Cardiac muscle cell (in vitro differentiated cells and primary cell): ENCODE results near the gene C18orf32. TPM values are rescaled to one million over a fixed set of nuclear protein-coding genes. Genes with fewer than 3 reads are reported as not detected.
A peak's percentile ranks its signal among the peaks of the same experiment; 100 is the strongest.
"Not testable (repeated sequence)": the region's sequence is repeated elsewhere in the genome, so short reads cannot be mapped to it uniquely, and the experiment has no call there.

Experiments used
- DNase-seq, 2 donors: peaks; one replicate each; pipeline versions ENCODE4 v3.0.0 to v3.0.0-alpha.2; 2010 to 2017; ENCODE audit warnings: low read depth in 1 of 2, low spot score in 1 of 2
- H3K27ac ChIP-seq: fragments of 200-600 bp; sonication (generic); 2 replicates; pipeline ENCODE4 v1.5.1; 2016
- H3K27me3 ChIP-seq: fragments of 200-600 bp; sonication (generic); 2 replicates; pipeline ENCODE4 v1.6.0; 2016; ENCODE audit warnings: control low read depth
- H3K36me3 ChIP-seq: fragments of 200-600 bp; sonication (generic); 2 replicates; pipeline ENCODE4 v1.5.1; 2016; ENCODE audit warnings: control low read depth
- H3K4me1 ChIP-seq: fragments of 200-600 bp; sonication (generic); 2 replicates; pipeline ENCODE4 v1.8.1; 2017; ENCODE audit warnings: low read depth, mild to moderate bottlenecking, mixed run types
- H3K4me3 ChIP-seq: fragments of 200-600 bp; sonication (generic); 2 replicates; pipeline ENCODE4 v1.5.1; 2016; ENCODE audit warnings: mild to moderate bottlenecking
- H3K9me3 ChIP-seq: fragments of 200-600 bp; sonication (generic); 2 replicates; pipeline ENCODE4 v1.5.1; 2017; ENCODE audit warnings: low read depth, mild to moderate bottlenecking, control low read depth
- CTCF ChIP-seq: IDR thresholded peaks from 2 replicates; pipeline ENCODE4 v1.5.1; 2012; ENCODE audit warnings: low read depth, mild to moderate bottlenecking, low read length
- polyA plus RNA-seq: library from polyadenylated mRNA; unstranded; fragments of >200 nt; fragmentation: Nextera tagmentation; extraction: Ambion mirVana; gene quantifications from 2 replicates; pipeline ENCODE4 v1.2.1, GENCODE V29; 2016
- total RNA-seq: library from RNA; depleted of rRNA; stranded (reverse); fragments of >200 nt; gene quantifications from 2 replicates; pipeline ENCODE4 v1.2.3, GENCODE V29; 2016

The C18orf32 gene
- total and polyA plus RNA-seq, 2 experiments from 2014 or later = 22.5 to 109 TPM

DNA sequence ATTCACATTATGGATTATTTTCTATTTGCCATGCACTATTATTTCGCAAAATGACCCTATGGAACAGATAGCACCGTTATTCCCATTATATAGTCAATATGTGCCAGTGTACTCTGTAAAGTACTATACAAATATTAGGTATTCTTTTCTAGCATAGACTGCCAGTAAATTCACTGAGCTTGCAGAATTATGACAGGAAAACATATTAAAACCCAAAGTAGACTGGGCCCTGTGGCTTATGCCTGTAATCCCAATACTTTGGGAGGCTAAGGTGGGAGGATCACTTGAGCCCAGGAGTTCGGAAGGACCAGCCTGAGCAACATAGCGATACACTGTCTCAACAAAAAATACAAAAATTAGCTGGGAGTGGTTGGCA, 25.4 kb downstream of the C18orf32 start:
- Histone ChIP-seq H3K27me3 (no peaks in the 10 kb centered on the region), H3K9me3 (no peaks in the 10 kb centered on the region), H3K4me1 (no peaks in the 10 kb centered on the region), H3K36me3 (no peaks in the 10 kb centered on the region), H3K4me3 (no peak overlapping the region), H3K27ac (no peak overlapping the region)
- no peak for TF ChIP-seq CTCF
- no peak for DNase-seq

DNA sequence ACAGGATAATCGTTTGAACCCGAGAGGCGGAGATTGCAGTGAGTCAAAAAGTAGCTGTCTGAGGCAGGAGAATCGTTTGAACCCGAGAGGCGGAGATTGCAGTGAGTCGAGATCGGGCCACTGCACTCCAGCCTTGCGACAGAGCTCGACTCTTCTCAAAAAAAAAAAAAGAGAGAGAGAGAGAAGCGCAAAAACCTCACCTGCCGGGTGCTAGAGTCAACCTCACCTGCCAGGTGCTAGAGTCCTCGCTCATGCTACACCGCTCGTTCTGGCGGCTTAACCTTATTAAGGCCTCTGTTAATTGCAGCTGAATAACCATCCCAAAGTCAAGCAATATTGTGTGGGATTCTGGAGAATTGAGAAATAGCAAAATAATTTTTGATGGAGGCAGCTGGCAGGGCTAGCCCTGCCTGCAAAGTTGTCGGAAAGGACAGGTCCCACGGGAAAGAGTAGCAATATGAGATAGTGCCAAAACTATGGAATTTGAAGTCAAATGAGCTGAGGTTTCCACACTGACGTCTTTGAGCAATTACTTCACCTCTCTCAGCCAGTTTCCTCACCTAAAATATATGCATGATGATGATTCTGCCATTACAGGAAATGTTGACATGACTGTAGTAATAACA, 25.9 kb downstream of the C18orf32 start:
- H3K36me3 ChIP-seq = no peaks in the 10 kb centered on the region
- no peaks in the 10 kb centered on the region for H3K9me3 ChIP-seq
- peak in 1 of 2 donors; percentile 74 for DNase-seq
- H3K4me3 ChIP-seq = no peak overlapping the region
- no peak for TF ChIP-seq CTCF
- no peaks in the 10 kb centered on the region for H3K4me1 ChIP-seq
- no peak overlapping the region for H3K27ac ChIP-seq
- no peaks in the 10 kb centered on the region for H3K27me3 ChIP-seq

GRCh38 chr18:49459404-49460171, 27.4 kb downstream of the C18orf32 start:
- no peaks in the 10 kb centered on the region for H3K27me3 ChIP-seq
- H3K4me3 ChIP-seq = peak overlapping the region; percentile 76
- no peak for TF ChIP-seq CTCF
- H3K9me3 ChIP-seq = no peaks in the 10 kb centered on the region
- H3K27ac ChIP-seq = no peak overlapping the region
- DNase-seq = peak in 1 of 2 donors; percentile 29
- H3K36me3 ChIP-seq = no peaks in the 10 kb centered on the region
- no peaks in the 10 kb centered on the region for H3K4me1 ChIP-seq

GRCh38 chr18:49457616-49458015, 29.4 kb downstream of the C18orf32 start:
- DNase-seq = no peak
- no peak for TF ChIP-seq CTCF
- Histone ChIP-seq H3K9me3 (no peaks in the 10 kb centered on the region), H3K36me3 (no peaks in the 10 kb centered on the region), H3K4me1 (no peaks in the 10 kb centered on the region), H3K27ac (no peak overlapping the region), H3K27me3 (no peaks in the 10 kb centered on the region), H3K4me3 (no peak overlapping the region)

- H3K4me3 ChIP-seq = no peak overlapping the region
- H3K36me3 ChIP-seq = no peaks in the 10 kb centered on the region
- no peak for TF ChIP-seq CTCF
- peak in 1 of 2 donors; percentile 62 for DNase-seq
- H3K27ac ChIP-seq = no peak overlapping the region
- H3K9me3 ChIP-seq = no peaks in the 10 kb centered on the region
- no peaks in the 10 kb centered on the region for H3K4me1 ChIP-seq
- H3K27me3 ChIP-seq = no peaks in the 10 kb centered on the region
Observed at GRCh38 chr18:49456794-49457193, 30.2 kb downstream of the C18orf32 start.

DNA sequence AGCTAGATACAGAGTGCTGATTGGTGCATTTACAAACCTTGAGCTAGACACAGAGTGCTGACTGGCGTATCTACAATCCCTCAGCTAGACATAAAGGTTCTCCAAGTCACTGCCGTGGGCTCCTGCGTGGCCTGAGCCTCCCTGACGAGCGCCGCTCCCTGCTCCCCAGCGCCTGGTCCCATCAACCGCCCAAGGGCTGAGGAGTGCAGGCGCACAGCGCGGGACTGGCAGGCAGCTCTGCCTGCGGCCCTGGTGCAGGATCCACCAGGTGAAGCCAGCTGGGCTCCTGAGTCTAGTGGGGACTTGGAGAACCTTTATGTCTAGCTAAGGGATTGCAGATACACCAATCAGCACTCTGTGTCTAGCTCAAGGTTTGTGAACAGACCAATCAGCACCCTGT, 34.5 kb downstream of the C18orf32 start:
- H3K27me3 ChIP-seq, H3K9me3 ChIP-seq, H3K36me3 ChIP-seq, DNase-seq, H3K4me3 ChIP-seq, H3K27ac ChIP-seq, H3K4me1 ChIP-seq: not testable (repeated sequence)
